GM18951 (cell line): ENCODE measurements around the gene PDE4B.
"Not testable (repeated sequence)": the region's sequence is repeated elsewhere in the genome, so short reads cannot be mapped to it uniquely, and the experiment has no call there.

ENCODE experiments used
- POLR2A ChIP-seq: IDR thresholded peaks from 4 replicates; pipeline ENCODE4 v1.6.1; 2011; ENCODE audit warnings: mild to moderate bottlenecking; ENCODE audit not compliant: insufficient read length, insufficient read depth; ENCODE audit errors: extremely low read depth
- in situ Hi-C: fragments of 300-500 bp; cut with MboI; formaldehyde crosslinking; loops from one replicate; pipeline ENCODE4 v1.12.0; 2022; ENCODE audit warnings: low sequenced_read_pairs, mixed read lengths, inconsistent platforms; ENCODE audit not compliant: unreplicated experiment

PDE4B gene

DNA sequence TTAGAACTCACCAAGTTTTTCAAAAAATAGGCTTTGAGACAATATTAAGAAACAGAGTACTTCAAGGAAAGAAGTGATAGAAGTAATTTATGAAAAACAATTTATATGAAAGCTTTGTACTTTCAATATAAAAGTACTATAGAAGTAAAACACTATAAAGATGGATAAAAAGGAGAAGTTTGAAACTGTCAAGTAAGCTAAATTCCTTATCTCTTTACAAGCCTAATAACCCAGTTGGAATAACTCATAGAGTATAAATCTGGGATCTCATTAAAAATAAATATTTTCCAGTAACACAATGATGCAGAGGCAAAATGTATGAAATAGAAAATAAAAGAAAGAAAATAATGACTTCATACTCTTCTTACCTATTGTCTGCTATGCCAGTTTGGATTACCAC lies 232.5 kb downstream of the PDE4B start:
- TF ChIP-seq POLR2A = no peak
- in situ Hi-C loops = no loop called here

DNA sequence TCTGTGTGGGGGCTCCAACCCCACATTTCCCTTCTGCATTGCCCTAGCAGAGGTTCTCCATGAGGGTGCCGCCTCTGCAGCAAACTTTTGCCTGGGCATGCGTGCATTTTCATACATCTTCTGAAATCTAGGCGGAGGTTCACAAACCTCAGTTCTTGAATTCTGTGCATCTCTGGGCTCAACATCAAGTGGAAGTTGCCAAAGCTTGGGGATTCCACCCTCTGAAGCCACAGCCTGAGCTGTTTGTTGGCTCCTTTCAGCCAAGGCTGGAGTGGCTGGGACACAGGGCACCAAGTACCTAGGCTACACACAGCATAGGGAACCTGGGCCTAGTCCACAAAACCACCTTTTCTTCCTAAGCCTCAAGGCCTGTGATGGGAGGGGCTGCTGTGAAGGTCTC lies 235.3 kb downstream of the PDE4B start:
- in situ Hi-C loops = no loop called here
- TF ChIP-seq POLR2A = no peak

DNA sequence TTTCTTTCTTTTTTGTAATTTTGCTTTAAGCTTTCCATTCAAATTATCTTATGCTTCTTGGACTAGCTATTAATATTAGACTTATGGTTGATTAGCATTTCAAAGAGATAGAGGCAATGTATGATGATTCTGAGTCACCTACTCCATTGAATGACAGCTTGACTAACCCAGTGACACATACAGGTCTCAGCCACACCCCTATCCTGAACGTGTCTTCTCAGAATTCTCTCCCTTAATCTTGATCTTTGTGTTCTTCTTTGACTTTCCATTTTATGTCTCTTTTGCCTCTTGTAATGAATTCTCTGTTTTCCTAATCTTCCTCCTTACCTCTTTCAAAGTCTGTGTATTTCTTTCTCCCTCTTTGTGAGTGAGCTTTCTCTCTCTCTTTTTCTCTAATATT lies 241.1 kb downstream of the PDE4B start:
- TF ChIP-seq POLR2A = no peak
- in situ Hi-C loops = no loop called here

DNA sequence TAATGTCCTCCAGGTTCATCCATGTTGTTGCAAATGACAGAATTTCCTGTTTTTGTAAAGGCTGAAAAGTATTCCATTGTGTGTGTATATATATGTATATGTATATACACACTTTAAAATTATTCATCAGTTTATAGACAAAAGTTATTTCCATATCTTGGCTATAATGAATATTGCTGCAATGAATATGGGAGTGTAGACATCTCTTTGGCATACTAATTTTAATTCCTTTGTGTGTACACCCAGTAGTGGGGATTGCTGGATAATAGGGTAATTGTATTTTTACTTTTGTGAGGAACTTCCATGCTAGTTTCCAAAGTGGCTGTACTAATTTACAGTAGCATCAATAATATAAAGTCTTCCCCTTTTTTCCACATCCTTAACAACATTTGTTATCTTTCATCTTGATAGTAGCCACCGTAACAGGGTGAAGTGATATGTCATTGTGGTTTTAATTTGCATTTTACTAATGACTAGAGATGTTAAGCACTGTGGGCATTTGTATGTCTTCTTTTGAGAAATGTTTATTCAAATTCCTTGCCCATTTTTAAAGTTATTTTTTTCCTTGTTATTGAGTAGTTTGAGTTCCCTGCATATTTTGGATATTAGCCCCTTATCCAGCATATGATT lies 243.0 kb downstream of the PDE4B start:
- no peak for TF ChIP-seq POLR2A
- in situ Hi-C loops = no loop called here

DNA sequence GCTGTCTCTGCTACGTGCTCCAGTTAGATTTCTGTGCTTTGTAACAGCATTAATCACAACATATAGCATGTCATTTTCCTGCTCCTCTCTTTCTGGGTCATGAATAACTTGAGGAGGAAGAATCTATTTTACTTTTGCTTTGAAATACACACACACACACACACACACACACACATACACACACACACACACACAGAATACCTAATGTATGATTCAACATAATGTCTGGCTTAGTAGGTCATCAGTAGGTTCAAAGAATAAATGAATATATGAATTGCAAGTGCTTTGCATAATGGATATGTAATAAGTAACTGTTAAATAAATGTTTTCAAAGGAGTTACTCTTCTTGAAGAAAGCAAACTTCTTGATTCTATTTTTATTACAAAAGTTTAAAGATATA lies 249.0 kb downstream of the PDE4B start:
- in situ Hi-C loops = no loop called here

DNA sequence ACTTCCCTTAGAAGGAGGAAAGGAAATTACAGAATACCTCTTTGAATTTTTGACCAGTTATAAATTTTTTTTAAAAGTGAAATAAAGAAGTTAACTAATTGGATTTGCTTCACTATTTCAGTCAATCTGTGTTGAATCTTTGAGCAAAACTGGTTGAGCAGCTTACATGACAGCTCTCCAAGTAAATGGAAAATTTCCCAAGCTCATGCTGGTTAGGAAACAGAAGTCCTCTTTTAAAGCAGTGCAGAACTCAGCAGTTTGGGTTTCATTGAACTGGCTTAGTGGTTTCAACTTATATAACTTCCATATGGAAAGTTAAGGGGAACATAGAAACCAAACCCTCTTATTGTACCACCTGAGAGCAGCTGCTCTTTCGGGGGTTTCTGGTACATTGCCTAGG lies 250.5 kb downstream of the PDE4B start:
- in situ Hi-C loops = no loop called here
- TF ChIP-seq POLR2A = no peak

More for the DNA sequence above, 249.0 kb downstream of the PDE4B start:
- TF ChIP-seq POLR2A = no peak

DNA sequence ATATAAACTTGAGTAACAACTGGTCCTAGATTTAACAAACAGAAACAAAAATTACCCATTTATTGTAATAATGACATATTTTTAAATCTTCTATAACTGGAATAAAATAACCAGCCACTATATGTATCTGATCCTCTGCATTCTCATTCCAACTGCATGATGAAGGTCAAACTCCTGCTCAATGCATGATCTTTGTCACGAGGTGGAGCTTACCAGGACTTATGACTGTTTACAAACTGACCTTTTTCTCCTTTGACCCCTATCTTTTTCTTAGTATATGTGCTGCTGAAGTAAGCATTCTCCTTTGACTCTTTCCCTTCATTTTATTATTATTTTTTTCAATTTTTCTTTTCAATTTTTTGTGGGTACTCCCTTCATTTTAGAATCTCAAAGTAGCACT lies 252.2 kb downstream of the PDE4B start:
- in situ Hi-C loops = no loop called here
- TF ChIP-seq POLR2A = no peak

DNA sequence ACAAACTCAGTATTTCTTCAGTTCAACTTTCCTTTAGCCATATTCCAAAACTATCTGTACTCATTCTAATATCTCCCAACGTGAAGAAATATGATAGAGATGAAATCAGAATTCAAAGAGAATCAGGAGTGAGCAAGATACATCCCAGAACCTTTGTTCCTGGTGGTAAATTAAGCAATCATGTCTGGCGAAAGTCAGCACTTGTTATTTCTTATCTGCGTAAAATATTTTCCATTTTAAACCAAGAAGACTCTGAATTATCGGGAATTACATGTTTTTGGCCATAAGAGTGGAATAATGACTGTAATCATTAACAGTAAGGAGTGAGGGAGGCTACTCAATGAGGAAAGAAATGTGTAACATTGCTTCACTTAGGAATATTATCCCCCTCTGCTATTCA lies 253.7 kb downstream of the PDE4B start:
- in situ Hi-C loops = no loop called here
- TF ChIP-seq POLR2A = no peak

DNA sequence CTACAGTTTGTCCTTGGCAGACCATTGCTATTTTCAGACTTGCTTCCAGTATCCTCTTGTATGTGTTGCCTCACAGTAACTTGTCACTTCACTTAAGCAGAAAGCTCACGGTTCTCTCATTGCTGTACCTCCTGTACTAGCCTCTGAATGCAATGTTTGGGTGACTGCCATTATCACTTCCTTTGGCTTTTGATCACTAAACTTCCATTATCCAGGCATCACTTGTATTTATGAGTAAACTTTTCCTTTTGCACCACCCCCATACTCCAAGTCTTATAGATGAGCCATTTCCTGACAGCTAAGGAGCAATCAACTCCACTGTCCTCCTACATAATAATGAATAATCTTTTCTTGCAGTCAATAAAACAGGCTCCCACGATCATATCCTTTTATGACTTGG lies 255.3 kb downstream of the PDE4B start:
- in situ Hi-C loops = no loop called here
- TF ChIP-seq POLR2A = no peak

DNA sequence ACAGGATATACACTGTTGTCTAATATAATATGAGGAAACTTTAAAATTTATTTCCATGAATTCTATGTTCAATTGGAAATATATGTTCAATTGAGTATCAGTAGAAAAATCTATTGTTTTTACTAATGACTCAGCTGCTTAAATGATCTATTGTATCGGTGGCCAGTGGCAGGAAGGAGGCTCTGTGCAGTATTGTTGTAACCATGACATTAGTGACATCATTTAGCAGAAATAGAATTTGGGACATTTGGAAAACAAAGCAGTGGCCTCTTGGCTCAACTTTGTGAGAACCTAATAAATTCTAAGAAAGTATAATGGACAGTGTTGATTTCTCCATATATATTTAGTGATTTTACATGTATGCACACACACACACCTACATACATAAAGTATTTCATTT lies 257.4 kb downstream of the PDE4B start:
- TF ChIP-seq POLR2A = no peak
- in situ Hi-C loops = no loop called here

DNA sequence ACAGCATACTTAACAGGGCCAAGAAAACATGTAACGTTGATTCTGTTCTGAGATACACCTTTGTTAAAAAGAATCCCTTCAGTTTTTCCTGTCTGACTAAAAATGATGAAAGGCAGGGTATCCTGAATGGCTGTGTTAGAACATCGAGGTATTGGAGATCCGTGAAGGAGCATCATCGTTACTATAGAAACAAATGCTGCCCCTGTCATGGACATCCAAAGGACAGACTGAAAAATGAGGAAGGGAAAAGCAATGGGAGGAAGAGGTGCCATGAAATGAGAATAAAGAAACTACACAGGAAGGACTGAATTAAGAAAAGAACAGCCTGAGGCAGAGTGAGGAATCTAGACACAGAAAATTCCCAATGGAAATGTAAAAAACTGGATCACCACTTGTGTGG lies 257.9 kb downstream of the PDE4B start:
- no peak for TF ChIP-seq POLR2A
- in situ Hi-C loops = no loop called here

DNA sequence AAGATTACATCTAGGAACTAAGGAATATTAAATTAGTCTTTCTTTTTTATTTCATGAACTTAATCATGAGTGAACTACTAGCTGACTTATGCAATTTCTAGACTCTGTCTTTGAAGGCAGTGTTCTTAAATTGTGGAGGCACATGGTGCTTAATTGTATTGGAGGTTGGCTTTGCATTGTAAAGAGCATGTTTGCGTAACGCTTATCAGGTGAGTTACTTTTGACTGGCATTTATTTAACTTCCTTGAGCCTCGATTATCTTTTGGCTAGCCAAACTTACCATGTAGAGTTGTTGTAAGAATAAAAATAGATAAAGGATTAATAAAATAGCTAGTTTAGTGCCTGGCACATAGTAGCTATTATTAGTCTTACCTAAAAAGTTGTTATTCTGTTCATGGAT lies 262.4 kb downstream of the PDE4B start:
- no peak for TF ChIP-seq POLR2A
- in situ Hi-C loops = no loop called here

DNA sequence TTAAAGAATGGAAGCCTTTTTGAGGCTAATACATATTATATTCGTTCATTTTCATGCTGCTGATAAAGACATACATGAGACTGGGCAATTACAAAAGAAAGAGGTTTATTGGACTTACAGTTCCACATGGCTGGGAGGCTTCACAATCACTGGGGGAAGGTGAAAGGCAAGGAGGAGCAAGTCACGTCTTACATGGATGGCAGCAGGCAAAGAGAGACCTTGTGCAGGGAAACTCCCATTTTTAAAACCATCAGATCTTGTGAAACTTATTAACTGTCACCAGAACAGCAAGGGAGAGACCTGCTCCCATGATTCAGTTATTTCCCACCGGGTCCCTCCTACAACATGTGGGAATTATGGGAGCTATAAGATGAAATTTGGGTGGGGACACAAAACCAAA lies 264.8 kb downstream of the PDE4B start:
- in situ Hi-C loops = not testable (repeated sequence)

DNA sequence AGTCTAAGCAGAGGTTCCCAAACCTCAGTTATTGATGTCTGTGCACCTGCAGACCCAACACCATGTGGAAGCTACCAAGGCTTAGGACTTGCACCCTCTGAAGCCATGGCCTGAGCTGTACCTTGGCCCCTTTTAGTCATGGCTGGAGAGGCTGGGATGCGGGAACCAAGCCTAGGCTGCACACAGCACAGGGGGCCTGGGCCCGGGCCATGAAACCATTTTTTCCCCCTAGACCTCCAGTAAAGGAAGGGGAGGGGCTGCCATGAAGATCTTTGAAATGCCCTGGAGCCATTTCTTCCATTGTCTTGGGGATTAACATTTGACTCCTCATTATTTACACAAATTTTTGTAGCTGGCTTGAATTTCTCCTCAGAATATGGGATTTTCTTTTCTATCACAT lies 265.9 kb downstream of the PDE4B start:
- TF ChIP-seq POLR2A = no peak
- in situ Hi-C loops = no loop called here

DNA sequence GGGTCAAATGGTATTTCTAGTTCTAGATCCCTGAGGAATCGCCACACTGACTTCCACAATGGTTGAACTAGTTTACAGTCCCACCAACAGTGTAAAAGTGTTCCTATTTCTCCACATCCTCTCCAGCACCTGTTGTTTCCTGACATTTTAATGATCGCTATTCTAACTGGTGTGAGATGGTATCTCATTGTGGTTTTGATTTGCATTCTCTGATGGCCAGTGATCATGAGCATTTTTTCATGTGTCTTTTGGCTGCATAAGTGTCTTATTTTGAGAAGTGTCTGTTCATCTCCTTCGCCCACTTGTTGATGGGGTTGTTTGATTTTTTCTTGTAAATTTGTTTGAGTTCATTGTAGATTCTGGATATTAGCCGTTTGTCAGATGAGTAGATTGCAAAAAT lies 274.5 kb downstream of the PDE4B start:
- in situ Hi-C loops = not testable (repeated sequence)
